Measurements from ENCODE around the gene SERTAD4. TPM values are rescaled to one million over a fixed set of nuclear protein-coding genes. Genes with fewer than 3 reads are reported as not detected.

SERTAD4 gene
- total and polyA plus RNA-seq, 2 experiments from 2014 or later = 0.97 to 1.0 TPM

DNA sequence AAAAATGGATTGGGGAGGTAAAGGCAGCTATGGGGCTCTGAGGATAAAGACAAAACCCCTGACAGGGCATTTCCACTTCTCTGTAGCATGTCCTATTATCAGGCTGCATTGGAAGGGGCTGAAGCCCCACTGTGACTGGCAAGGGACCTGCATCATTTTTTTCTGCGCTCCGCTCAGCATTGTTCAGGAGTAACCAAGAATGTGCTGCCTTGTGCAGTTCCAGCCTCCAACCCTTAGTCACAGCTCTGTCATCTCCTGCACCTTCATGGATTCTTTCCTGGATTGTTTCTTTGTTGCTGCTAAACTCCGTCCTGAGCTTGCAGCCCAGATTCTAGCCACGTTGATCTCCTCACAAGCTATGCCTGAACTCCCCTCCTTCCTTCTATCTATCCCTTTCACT is 37.4 kb downstream of the SERTAD4 start:
- no peak overlapping the region for H3K9ac ChIP-seq
- in situ Hi-C loops (cut with MboI) = no loop called here
- H3K9me3 ChIP-seq (ENCODE audit: low read depth) = no peaks in the 10 kb centered on the region
- H3K27me3 ChIP-seq (replicated peaks; ENCODE audit: insufficient read depth) = no peaks in the 10 kb centered on the region
- H3K36me3 ChIP-seq (ENCODE audit: low read depth) = no peaks in the 10 kb centered on the region
- 82 to 87% methylated on average over 4 of the region's 4 CpGs for WGBS, 2 experiments (ENCODE audit: low coverage in 1 of 2, low lambda C conversion rate in 2 of 2, missing lambda C conversion rate in 2 of 2)
- no peak overlapping the region for H3K4me2 ChIP-seq (ENCODE audit: unreplicated experiment)
- H3K4me1 ChIP-seq (ENCODE audit: insufficient read depth) = peaks cover 18% of the 10 kb centered on the region
- H3K79me2 ChIP-seq (ENCODE audit: insufficient read depth) = no peaks in the 10 kb centered on the region
- no peak overlapping the region for H3K4me3 ChIP-seq
- H3K9me2 ChIP-seq (ENCODE audit: insufficient read depth) = no peaks in the 10 kb centered on the region
- H4K20me1 ChIP-seq (ENCODE audit: insufficient read depth) = no peaks in the 10 kb centered on the region
- H3K27ac ChIP-seq = no peak overlapping the region
- TF ChIP-seq EZH2phosphoT487 (IDR thresholded peaks at IDR 0.05; ENCODE audit: insufficient read depth, low read depth) (no peak), EZH2 (IDR thresholded peaks at IDR 0.05; ENCODE audit: insufficient read depth, poor library complexity, severe bottlenecking) (no peak)
- no peak overlapping the region for H2AFZ ChIP-seq
- 0 out of 2 replicates have a peak, but pooled peaks cover 10% of the 10 kb centered on the region for H3F3A ChIP-seq (ENCODE audit: insufficient read depth)
- DNase-seq = no peak

DNA sequence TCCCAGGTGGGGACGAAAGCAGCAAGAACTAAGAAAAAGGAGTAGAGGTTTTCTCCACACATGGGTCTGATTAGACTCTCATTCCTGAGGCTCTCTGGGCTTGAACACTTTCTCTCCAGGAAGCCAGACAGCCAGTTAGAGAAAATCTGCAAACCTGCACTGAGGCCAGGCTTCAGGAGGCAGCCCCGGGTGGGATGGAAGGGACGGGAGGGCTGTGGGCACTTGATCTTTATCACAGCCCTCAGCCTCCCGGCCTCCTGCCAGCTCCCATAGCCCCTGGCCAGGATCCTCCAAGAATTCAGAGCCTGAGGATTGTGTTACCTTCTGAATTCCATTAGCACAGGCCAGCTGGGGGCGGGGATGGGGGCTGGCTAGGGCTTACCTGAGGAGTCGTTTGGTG is 40.1 kb downstream of the SERTAD4 start:
- Histone ChIP-seq H3K9me3 (ENCODE audit: low read depth) (no peaks in the 10 kb centered on the region), H3K79me2 (ENCODE audit: insufficient read depth) (no peaks in the 10 kb centered on the region), H3K27ac (no peak overlapping the region), H3F3A (ENCODE audit: insufficient read depth) (no peaks in the 10 kb centered on the region), H3K4me3 (no peak overlapping the region), H3K9ac (no peak overlapping the region), H3K4me1 (ENCODE audit: insufficient read depth) (peaks cover 5% of the 10 kb centered on the region; the same call in 1 of the 2 replicates), H3K4me2 (ENCODE audit: unreplicated experiment) (no peak overlapping the region), H4K20me1 (ENCODE audit: insufficient read depth) (no peaks in the 10 kb centered on the region), H3K27me3 (replicated peaks; ENCODE audit: insufficient read depth) (no peaks in the 10 kb centered on the region), H2AFZ (no peak overlapping the region), H3K36me3 (ENCODE audit: low read depth) (no peaks in the 10 kb centered on the region), H3K9me2 (ENCODE audit: insufficient read depth) (no peaks in the 10 kb centered on the region)
- no peak for TF ChIP-seq EZH2 (IDR thresholded peaks at IDR 0.05; ENCODE audit: insufficient read depth, poor library complexity, severe bottlenecking)
- TF ChIP-seq EZH2phosphoT487 (IDR thresholded peaks at IDR 0.05; ENCODE audit: insufficient read depth, low read depth) = no peak
- in situ Hi-C loops (cut with MboI) = no loop called here
- DNase-seq = peak; percentile 33
- WGBS, 2 experiments (ENCODE audit: low coverage in 1 of 2, low lambda C conversion rate in 2 of 2, missing lambda C conversion rate in 2 of 2) = 27 to 34% methylated on average over 6 of the region's 6 CpGs

DNA sequence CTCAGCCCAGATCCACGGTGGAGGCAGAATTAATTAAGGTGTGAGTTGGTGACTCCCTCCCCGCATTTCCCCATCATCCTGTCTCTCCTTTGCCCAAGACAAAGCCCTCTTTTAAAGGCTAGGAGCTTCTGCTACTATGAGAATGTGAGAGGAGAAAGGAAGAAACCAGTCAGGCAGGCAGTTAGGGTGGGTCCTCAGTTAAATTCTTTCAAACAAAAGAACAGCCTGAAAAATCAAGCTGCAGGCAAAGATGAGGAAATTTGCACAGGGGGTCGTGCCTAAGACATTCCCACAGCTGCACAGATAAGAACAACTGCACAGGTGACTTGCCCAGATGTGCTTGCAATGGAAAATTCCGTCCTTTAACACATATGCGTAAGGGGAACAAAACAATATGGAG is 47.6 kb downstream of the SERTAD4 start:
- H3K9ac ChIP-seq = no peak overlapping the region
- H3K4me1 ChIP-seq (ENCODE audit: insufficient read depth) = no peaks in the 10 kb centered on the region
- H3K4me2 ChIP-seq (ENCODE audit: unreplicated experiment) = no peak overlapping the region
- H3K36me3 ChIP-seq (ENCODE audit: low read depth) = no peaks in the 10 kb centered on the region
- H3K9me3 ChIP-seq (ENCODE audit: low read depth) = no peaks in the 10 kb centered on the region
- DNase-seq = no peak
- no peak overlapping the region for H3K27ac ChIP-seq
- no peaks in the 10 kb centered on the region for H3K9me2 ChIP-seq (ENCODE audit: insufficient read depth)
- no peak overlapping the region for H2AFZ ChIP-seq
- H3K27me3 ChIP-seq (replicated peaks; ENCODE audit: insufficient read depth) = peaks cover 13% of the 10 kb centered on the region
- H4K20me1 ChIP-seq (ENCODE audit: insufficient read depth) = no peaks in the 10 kb centered on the region
- in situ Hi-C loops (cut with MboI) = loop anchor here (25.0 kb wide), 1 partner anchor 418 kb away; no protein-coding TSS in a partner anchor
- 41 to 45% methylated on average over 5 of the region's 5 CpGs for WGBS, 2 experiments (ENCODE audit: low coverage in 1 of 2, low lambda C conversion rate in 2 of 2, missing lambda C conversion rate in 2 of 2)
- no peaks in the 10 kb centered on the region for H3K79me2 ChIP-seq (ENCODE audit: insufficient read depth)
- no peak overlapping the region for H3K4me3 ChIP-seq
- H3F3A ChIP-seq (ENCODE audit: insufficient read depth) = no peaks in the 10 kb centered on the region
- TF ChIP-seq EZH2phosphoT487 (IDR thresholded peaks at IDR 0.05; ENCODE audit: insufficient read depth, low read depth) (no peak), EZH2 (IDR thresholded peaks at IDR 0.05; ENCODE audit: insufficient read depth, poor library complexity, severe bottlenecking) (no peak)

DNA sequence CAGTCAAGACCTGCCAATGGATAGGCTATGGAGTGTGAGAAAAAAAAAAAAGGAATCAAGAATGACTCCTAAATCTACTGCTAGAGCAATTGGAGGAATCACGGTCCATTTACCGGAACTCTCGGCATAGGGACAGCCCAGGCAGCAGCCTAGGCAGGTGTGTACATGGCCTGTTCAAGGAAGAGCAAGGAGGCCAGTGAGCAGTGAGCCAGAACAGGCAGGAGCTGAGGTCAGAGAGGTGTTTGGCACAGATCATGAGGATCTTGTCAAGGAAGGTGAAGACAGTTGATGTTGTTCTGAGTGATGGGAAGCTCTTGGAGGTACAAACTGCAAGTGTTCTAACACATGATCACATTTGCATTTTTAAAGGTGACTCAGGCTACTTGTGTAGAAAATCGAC is 55.5 kb downstream of the SERTAD4 start:
- in situ Hi-C loops (cut with MboI) = loop anchor here (25.0 kb wide), 1 partner anchor 426 kb away; no protein-coding TSS in a partner anchor
- WGBS, 2 experiments (ENCODE audit: low coverage in 1 of 2, low lambda C conversion rate in 2 of 2, missing lambda C conversion rate in 2 of 2) = 67 to 71% methylated on average over 4 of the region's 4 CpGs

More for the DNA sequence above, 55.5 kb downstream of the SERTAD4 start:
- TF ChIP-seq EZH2 (IDR thresholded peaks at IDR 0.05; ENCODE audit: insufficient read depth, poor library complexity, severe bottlenecking) = no peak
- TF ChIP-seq EZH2phosphoT487 (IDR thresholded peaks at IDR 0.05; ENCODE audit: insufficient read depth, low read depth) = no peak
- peaks cover 13% of the 10 kb centered on the region for H3K4me1 ChIP-seq (ENCODE audit: insufficient read depth)
- H3K79me2 ChIP-seq (ENCODE audit: insufficient read depth) = no peaks in the 10 kb centered on the region
- no peaks in the 10 kb centered on the region for H4K20me1 ChIP-seq (ENCODE audit: insufficient read depth)
- H3K9me3 ChIP-seq (ENCODE audit: low read depth) = no peaks in the 10 kb centered on the region
- peaks cover 3% of the 10 kb centered on the region; the same call in 1 of the 2 replicates for H3F3A ChIP-seq (ENCODE audit: insufficient read depth)
- DNase-seq = no peak
- no peak overlapping the region for H3K27ac ChIP-seq
- no peaks in the 10 kb centered on the region for H3K36me3 ChIP-seq (ENCODE audit: low read depth)
- no peak overlapping the region for H3K4me3 ChIP-seq
- no peaks in the 10 kb centered on the region for H3K9me2 ChIP-seq (ENCODE audit: insufficient read depth)
- no peak overlapping the region for H3K9ac ChIP-seq
- H2AFZ ChIP-seq = no peak overlapping the region
- peaks cover 29% of the 10 kb centered on the region for H3K27me3 ChIP-seq (replicated peaks; ENCODE audit: insufficient read depth)
- no peak overlapping the region for H3K4me2 ChIP-seq (ENCODE audit: unreplicated experiment)

Data from GM23248 (cell line).